ENCODE results near the gene MFSD6. TPM values are rescaled to one million over a fixed set of nuclear protein-coding genes. Genes with fewer than 3 reads are reported as not detected.

Gene MFSD6
- total RNA-seq, 1 donor from 2014 or later = 21.5 TPM

DNA sequence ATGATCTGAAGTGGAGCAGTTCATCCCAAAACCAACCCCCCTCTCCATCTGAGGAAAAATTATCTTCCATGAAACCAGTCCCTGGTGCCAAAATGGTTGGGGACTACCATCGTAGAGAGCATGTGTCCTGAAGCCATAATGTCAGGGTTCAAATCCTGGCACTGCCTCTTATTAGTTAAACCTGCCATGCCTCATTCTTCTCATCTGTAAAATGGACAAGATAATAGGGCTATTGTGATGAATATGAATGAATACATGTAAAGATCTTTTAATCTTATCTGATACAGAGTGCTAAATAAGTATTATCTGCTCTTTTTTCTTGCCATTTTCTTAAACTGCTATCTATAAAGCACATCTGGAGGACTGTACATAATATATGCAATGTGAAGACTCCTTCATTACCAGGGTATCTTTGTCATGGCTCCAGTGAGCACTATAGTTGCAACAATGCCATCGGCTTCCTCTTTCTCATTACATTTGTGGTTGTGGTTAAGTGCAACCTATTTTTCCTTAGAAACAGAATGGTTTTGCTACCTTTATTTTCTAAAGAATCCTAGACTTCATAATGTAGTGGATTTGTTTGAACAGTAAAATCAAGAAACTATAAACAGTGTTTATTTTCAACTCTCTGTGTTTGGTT is 27.0 kb downstream of the MFSD6 start:
- Mint-ChIP-seq H3K4me1 (peaks cover 40% of the 10 kb centered on the region), H3K9me3 (no peaks in the 10 kb centered on the region), H3K27ac (no peak overlapping the region), H3K4me3 (no peak overlapping the region), H3K27me3 (no peaks in the 10 kb centered on the region), H3K36me3 (ENCODE audit: low read depth) (peaks cover 42% of the 10 kb centered on the region)
- DNase-seq (no peak), ATAC-seq (ENCODE audit: low read depth) (no peak)
- CTCF ChIA-PET = no interaction called here
- TF ChIP-seq, protein P1, sequence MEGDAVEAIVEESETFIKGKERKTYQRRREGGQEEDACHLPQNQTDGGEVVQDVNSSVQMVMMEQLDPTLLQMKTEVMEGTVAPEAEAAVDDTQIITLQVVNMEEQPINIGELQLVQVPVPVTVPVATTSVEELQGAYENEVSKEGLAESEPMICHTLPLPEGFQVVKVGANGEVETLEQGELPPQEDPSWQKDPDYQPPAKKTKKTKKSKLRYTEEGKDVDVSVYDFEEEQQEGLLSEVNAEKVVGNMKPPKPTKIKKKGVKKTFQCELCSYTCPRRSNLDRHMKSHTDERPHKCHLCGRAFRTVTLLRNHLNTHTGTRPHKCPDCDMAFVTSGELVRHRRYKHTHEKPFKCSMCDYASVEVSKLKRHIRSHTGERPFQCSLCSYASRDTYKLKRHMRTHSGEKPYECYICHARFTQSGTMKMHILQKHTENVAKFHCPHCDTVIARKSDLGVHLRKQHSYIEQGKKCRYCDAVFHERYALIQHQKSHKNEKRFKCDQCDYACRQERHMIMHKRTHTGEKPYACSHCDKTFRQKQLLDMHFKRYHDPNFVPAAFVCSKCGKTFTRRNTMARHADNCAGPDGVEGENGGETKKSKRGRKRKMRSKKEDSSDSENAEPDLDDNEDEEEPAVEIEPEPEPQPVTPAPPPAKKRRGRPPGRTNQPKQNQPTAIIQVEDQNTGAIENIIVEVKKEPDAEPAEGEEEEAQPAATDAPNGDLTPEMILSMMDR (IDR thresholded peaks at IDR 0.05) = no peak
- POLR2A ChIA-PET = no interaction called here
- intact Hi-C loops (cut with micrococcal nuclease) = no loop called here

DNA sequence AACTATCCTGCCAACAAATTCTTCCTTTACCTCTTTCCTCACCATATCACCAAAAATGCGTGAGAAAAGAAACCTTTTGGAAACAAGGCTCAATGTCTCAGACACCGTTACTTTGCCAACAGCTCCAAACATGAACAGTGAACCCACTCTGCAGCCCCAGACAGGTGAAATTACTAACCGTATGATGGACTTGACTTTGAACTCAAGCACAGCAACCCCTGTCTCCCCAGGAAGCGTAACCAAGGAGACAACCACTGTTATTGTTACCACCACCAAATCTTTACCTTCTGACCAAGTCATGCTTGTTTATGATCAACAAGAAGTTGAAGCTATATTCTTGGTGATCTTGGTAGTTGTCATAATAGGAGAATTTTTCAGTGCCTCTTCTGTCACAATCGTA is 28.4 kb downstream of the MFSD6 start:
- ATAC-seq (ENCODE audit: low read depth) (no peak), DNase-seq (no peak)
- TF ChIP-seq, protein P1 (IDR thresholded peaks at IDR 0.05) = no peak
- ChIA-PET POLR2A (no interaction called here), CTCF (no interaction called here)
- no peak overlapping the region for H3K27ac Mint-ChIP-seq
- H3K36me3 Mint-ChIP-seq (ENCODE audit: low read depth) = peaks cover 41% of the 10 kb centered on the region
- no peaks in the 10 kb centered on the region for H3K27me3 Mint-ChIP-seq
- H3K4me1 Mint-ChIP-seq = peaks cover 48% of the 10 kb centered on the region
- H3K9me3 Mint-ChIP-seq = no peaks in the 10 kb centered on the region
- intact Hi-C loops (cut with micrococcal nuclease) = no loop called here
- no peak overlapping the region for H3K4me3 Mint-ChIP-seq

GRCh38 chr2:190440113-190440512 is 32.0 kb downstream of the MFSD6 start:
- Mint-ChIP-seq H3K4me3 (no peak overlapping the region), H3K27me3 (no peaks in the 10 kb centered on the region)
- intact Hi-C loops (cut with micrococcal nuclease) = no loop called here

DNA sequence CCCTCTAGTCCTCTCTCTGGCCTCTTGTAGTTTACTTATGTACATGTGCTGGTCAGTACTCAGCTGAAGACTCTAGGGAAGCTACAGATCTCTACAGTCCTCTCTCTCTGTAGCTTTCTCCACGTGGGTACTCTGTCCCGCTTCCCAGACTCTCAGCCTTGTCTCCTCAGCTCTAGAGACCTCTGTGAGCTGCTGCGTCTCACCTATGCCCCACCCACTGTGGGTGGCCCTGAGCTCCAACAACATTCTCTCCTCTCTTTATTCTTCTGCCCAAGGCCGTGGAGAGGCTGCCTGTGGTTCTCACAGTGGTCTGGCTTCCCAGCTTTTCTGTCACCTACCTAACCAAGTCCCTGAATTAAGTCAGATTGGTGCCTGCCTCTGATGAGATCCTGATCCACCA is 33.4 kb downstream of the MFSD6 start:
- H3K4me1 Mint-ChIP-seq = peaks cover 41% of the 10 kb centered on the region
- H3K27me3 Mint-ChIP-seq = no peaks in the 10 kb centered on the region
- H3K36me3 Mint-ChIP-seq (ENCODE audit: low read depth) = peaks cover 37% of the 10 kb centered on the region
- TF ChIP-seq, protein P1 (IDR thresholded peaks at IDR 0.05) = no peak
- intact Hi-C loops (cut with micrococcal nuclease) = no loop called here
- no peak for ATAC-seq (ENCODE audit: low read depth)
- CTCF ChIA-PET = no interaction called here
- no peak for DNase-seq
- no peak overlapping the region for H3K4me3 Mint-ChIP-seq
- H3K27ac Mint-ChIP-seq = no peak overlapping the region
- no peaks in the 10 kb centered on the region for H3K9me3 Mint-ChIP-seq
- POLR2A ChIA-PET = interaction anchor here (0.7 kb wide), 1 partner anchor 46 kb away, joined by 5 read pairs; no protein-coding TSS in a partner anchor

More at GRCh38 chr2:190440113-190440512, 32.0 kb downstream of the MFSD6 start:
- Mint-ChIP-seq H3K36me3 (ENCODE audit: low read depth) (peaks cover 47% of the 10 kb centered on the region), H3K27ac (no peak overlapping the region), H3K4me1 (peaks cover 44% of the 10 kb centered on the region), H3K9me3 (no peaks in the 10 kb centered on the region)
- TF ChIP-seq, protein P1 (IDR thresholded peaks at IDR 0.05) = no peak
- ChIA-PET POLR2A (no interaction called here), CTCF (no interaction called here)
- no peak for DNase-seq
- ATAC-seq (ENCODE audit: low read depth) = no peak

DNA sequence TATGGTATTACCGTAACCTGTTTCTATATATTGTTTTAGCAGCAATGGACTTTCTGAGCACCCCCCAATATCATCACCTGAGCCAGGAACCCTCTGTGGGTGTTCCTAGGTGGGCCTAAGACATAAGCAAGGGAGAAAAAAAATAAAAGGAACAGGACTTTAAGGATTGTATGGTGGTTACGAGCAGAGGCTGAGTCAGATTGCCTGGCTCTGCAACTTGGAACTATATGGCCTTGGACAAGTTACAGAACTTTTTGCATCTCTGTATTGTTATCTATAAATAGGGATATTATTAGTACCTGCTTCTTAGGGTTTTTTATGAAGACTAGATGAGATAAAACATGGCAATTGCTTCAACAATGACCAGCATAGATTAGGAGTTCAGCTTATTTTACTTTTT is 34.9 kb downstream of the MFSD6 start:
- H3K27ac Mint-ChIP-seq = no peak overlapping the region
- TF ChIP-seq, protein P1 (IDR thresholded peaks at IDR 0.05) = no peak
- H3K9me3 Mint-ChIP-seq = no peaks in the 10 kb centered on the region
- no peak for DNase-seq
- POLR2A ChIA-PET = no interaction called here
- peaks cover 38% of the 10 kb centered on the region for H3K4me1 Mint-ChIP-seq
- intact Hi-C loops (cut with micrococcal nuclease) = no loop called here
- CTCF ChIA-PET = no interaction called here
- H3K4me3 Mint-ChIP-seq = no peak overlapping the region
- no peaks in the 10 kb centered on the region for H3K27me3 Mint-ChIP-seq
- peaks cover 22% of the 10 kb centered on the region for H3K36me3 Mint-ChIP-seq (ENCODE audit: low read depth)
- no peak for ATAC-seq (ENCODE audit: low read depth)
